PC-3 (cell line): ENCODE results near the gene NRCAM. TPM values are rescaled to one million over a fixed set of nuclear protein-coding genes. Genes with fewer than 3 reads are reported as not detected.

Source experiments
- ATAC-seq: fragments of 200-7000 bp; cut with Tn5 transposase; 2 replicates; pipeline ENCODE4 v1.9.1; 2020; ENCODE audit warnings: mild to moderate bottlenecking, moderate library complexity
- BruUV-seq: library from RNA; stranded (reverse); fragments of 400-500 nt; replicated peaks from 2 replicates; lab custom pipeline; 2021; lab: Mats Ljungman, UMichigan
- CTCF ChIA-PET: fragments of 300-600 bp; sonication (Branson Sonifier 250); formaldehyde crosslinking; loops from one replicate; lab custom pipeline; 2022; ENCODE audit warnings: antibody characterized with exemption; lab: Charles Lee
- POLR2A ChIA-PET: fragments of 300-600 bp; sonication (Branson Sonifier 250); formaldehyde crosslinking; loops from one replicate; lab custom pipeline; 2022; ENCODE audit warnings: antibody characterized with exemption; ENCODE audit not compliant: unreplicated experiment; lab: Charles Lee
- DNase-seq: peaks from one replicate; pipeline ENCODE4 v3.0.0-alpha.2; 2015
- H2AFZ ChIP-seq: fragments of 300-600 bp; sonication (generic); 2 replicates; pipeline ENCODE4 v1.6.0; 2016; ENCODE audit warnings: antibody characterized with exemption, low read length
- H3F3A ChIP-seq: fragments of 300-600 bp; sonication (generic); one replicate; pipeline ENCODE4 v1.6.0; 2017; ENCODE audit warnings: antibody characterized with exemption, low read length, control low read depth, mild to moderate bottlenecking; ENCODE audit not compliant: unreplicated experiment
- H3K27ac ChIP-seq: fragments of 300-600 bp; sonication (generic); 2 replicates; pipeline ENCODE4 v1.5.1; 2016; ENCODE audit warnings: mild to moderate bottlenecking, low read length
- H3K27me3 ChIP-seq: fragments of 300-600 bp; sonication (generic); 2 replicates; pipeline ENCODE4 v1.6.1; 2016; ENCODE audit warnings: low read length, mixed read lengths
- H3K36me3 ChIP-seq: fragments of 300-600 bp; sonication (generic); 2 replicates; pipeline ENCODE4 v1.6.1; 2016; ENCODE audit warnings: low read depth, mixed run types, low read length, mixed read lengths
- H3K4me1 ChIP-seq: fragments of 300-600 bp; sonication (generic); 2 replicates; pipeline ENCODE4 v1.5.1; 2016; ENCODE audit warnings: low read length; ENCODE audit not compliant: insufficient read depth
- H3K4me2 ChIP-seq: fragments of 300-600 bp; sonication (generic); 2 replicates; pipeline ENCODE4 v1.6.0; 2016; ENCODE audit warnings: low read length
- H3K4me3 ChIP-seq: fragments of 300-600 bp; sonication (generic); 2 replicates; pipeline ENCODE4 v1.5.1; 2016; ENCODE audit warnings: mild to moderate bottlenecking, low read length, mixed read lengths
- H3K79me2 ChIP-seq: fragments of 300-600 bp; sonication (generic); 2 replicates; pipeline ENCODE4 v1.6.1; 2017; ENCODE audit warnings: low read length, mixed read lengths
- H3K9ac ChIP-seq: fragments of 300-600 bp; sonication (generic); 2 replicates; pipeline ENCODE4 v1.6.0; 2016; ENCODE audit warnings: mild to moderate bottlenecking, low read length
- H3K9me2 ChIP-seq: fragments of 300-600 bp; sonication (generic); replicated peaks from 2 replicates; pipeline ENCODE4 v1.6.1; 2016; ENCODE audit warnings: mixed run types, low read length, mixed read lengths
- H3K9me3 ChIP-seq: fragments of 300-600 bp; sonication (generic); 2 replicates; pipeline ENCODE4 v1.6.1; 2016; ENCODE audit warnings: low read length, mixed read lengths
- H4K20me1 ChIP-seq: fragments of 300-600 bp; sonication (generic); 2 replicates; pipeline ENCODE4 v1.6.1; 2016; ENCODE audit warnings: low read length, mixed read lengths
- CTCF ChIP-seq: fragments of 300-600 bp; sonication (generic); conservative IDR thresholded peaks from 2 replicates; pipeline ENCODE4 v1.5.1; 2017; ENCODE audit warnings: antibody characterized with exemption, low read depth, mild to moderate bottlenecking, low read length
- EZH2 ChIP-seq: fragments of 300-600 bp; sonication (generic); IDR thresholded peaks from one replicate; pipeline ENCODE4 v1.6.1; 2017; ENCODE audit warnings: antibody characterized with exemption, mild to moderate bottlenecking, low read length; ENCODE audit not compliant: unreplicated experiment
- EZH2phosphoT487 ChIP-seq: fragments of 300-600 bp; sonication (generic); IDR thresholded peaks from 2 replicates; pipeline ENCODE4 v1.6.1; 2018; ENCODE audit warnings: mild to moderate bottlenecking, antibody characterized with exemption, low read length, borderline replicate concordance
- intact Hi-C: fragments of 100-400 bp; cut with micrococcal nuclease; formaldehyde crosslinking; loops from 2 replicates; pipeline ENCODE4 v1.9.0; 2023
- total RNA-seq: library from RNA; depleted of rRNA; stranded (reverse); fragments of >200 nt; gene quantifications from 2 replicates; pipeline ENCODE4 v1.2.3, GENCODE V29; 2014

NRCAM gene
- total RNA-seq, 1 experiment from 2014 or later = not detected

- no peak for ATAC-seq
- POLR2A ChIA-PET = interaction anchor here (0.7 kb wide), 1 partner anchor 166 kb away, joined by 11 read pairs; no protein-coding TSS in a partner anchor
- CTCF ChIA-PET = no interaction called here
Measured at GRCh38 chr7:108202743-108203142, 253.5 kb downstream of the NRCAM start.

DNA sequence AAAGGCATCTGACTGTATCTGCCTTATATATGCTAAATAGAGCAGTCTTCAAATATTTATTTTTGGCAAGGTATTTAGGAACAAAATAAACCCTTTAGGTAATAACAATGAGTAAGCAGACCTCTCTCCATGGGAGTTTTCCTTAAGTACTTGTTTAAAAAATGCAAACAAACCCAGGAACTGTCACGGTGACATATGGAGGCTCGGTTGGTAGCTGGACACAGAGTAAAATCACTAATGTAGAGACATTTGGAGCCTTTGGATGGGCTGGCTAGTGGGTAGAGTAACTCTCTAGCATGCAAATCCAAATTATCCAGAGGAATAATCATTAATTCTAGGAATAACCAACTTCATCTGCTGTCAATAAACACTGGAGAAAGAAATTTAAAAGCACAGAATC is 254.5 kb downstream of the NRCAM start:
- Histone ChIP-seq H4K20me1 (no peaks in the 10 kb centered on the region), H3K4me3 (no peak overlapping the region), H3K4me2 (no peak overlapping the region), H3K9me2 (no peaks in the 10 kb centered on the region), H3K9ac (no peak overlapping the region), H3K27ac (no peak overlapping the region), H3K36me3 (no peaks in the 10 kb centered on the region), H3K4me1 (no peaks in the 10 kb centered on the region), H3K9me3 (no peaks in the 10 kb centered on the region), H3K27me3 (0 out of 2 replicates have a peak, but pooled peaks cover 4% of the 10 kb centered on the region), H3K79me2 (no peaks in the 10 kb centered on the region), H2AFZ (no peak overlapping the region), H3F3A (no peaks in the 10 kb centered on the region)
- no TSS peak for BruUV-seq
- TF ChIP-seq CTCF (no peak), EZH2 (no peak)
- ATAC-seq (no peak), DNase-seq (no peak)
- intact Hi-C loops = no loop called here
- ChIA-PET CTCF (no interaction called here), POLR2A (interaction anchor here (0.6 kb wide), 1 partner anchor 410 kb away, joined by 3 read pairs; no protein-coding TSS in a partner anchor)

More at GRCh38 chr7:108202743-108203142, 253.5 kb downstream of the NRCAM start:
- no peaks in the 10 kb centered on the region for H4K20me1 ChIP-seq
- TF ChIP-seq EZH2phosphoT487 = no peak
- TF ChIP-seq CTCF = no peak
- no peak for TF ChIP-seq EZH2
- H3K27ac ChIP-seq = no peak overlapping the region
- H3K9ac ChIP-seq = no peak overlapping the region
- no TSS peak for BruUV-seq
- 0 out of 2 replicates have a peak, but pooled peaks cover 4% of the 10 kb centered on the region for H3K27me3 ChIP-seq
- no peaks in the 10 kb centered on the region for H3F3A ChIP-seq
- no peaks in the 10 kb centered on the region for H3K4me1 ChIP-seq
- intact Hi-C loops = no loop called here
- no peaks in the 10 kb centered on the region for H3K79me2 ChIP-seq
- no peaks in the 10 kb centered on the region for H3K9me3 ChIP-seq
- H3K9me2 ChIP-seq = no peaks in the 10 kb centered on the region
- H3K4me3 ChIP-seq = no peak overlapping the region
- DNase-seq = no peak
- H3K4me2 ChIP-seq = no peak overlapping the region
- H3K36me3 ChIP-seq = no peaks in the 10 kb centered on the region
- H2AFZ ChIP-seq = no peak overlapping the region

GRCh38 chr7:108200326-108200725 is 255.9 kb downstream of the NRCAM start:
- ChIA-PET POLR2A (no interaction called here), CTCF (no interaction called here)
- DNase-seq = peak; percentile 35
- H3F3A ChIP-seq = no peaks in the 10 kb centered on the region
- H3K36me3 ChIP-seq = no peaks in the 10 kb centered on the region
- TF ChIP-seq EZH2phosphoT487 = no peak
- no peak for TF ChIP-seq EZH2
- TF ChIP-seq CTCF = no peak
- no peak overlapping the region for H3K9ac ChIP-seq
- H3K4me3 ChIP-seq = no peak overlapping the region
- no peaks in the 10 kb centered on the region for H3K9me2 ChIP-seq
- no peak overlapping the region for H2AFZ ChIP-seq
- H3K27ac ChIP-seq = no peak overlapping the region
- no peak overlapping the region for H3K4me2 ChIP-seq
- intact Hi-C loops = no loop called here
- no peak; the same call in 1 of the 2 replicates for ATAC-seq
- no peaks in the 10 kb centered on the region for H4K20me1 ChIP-seq
- H3K4me1 ChIP-seq = no peaks in the 10 kb centered on the region
- H3K79me2 ChIP-seq = no peaks in the 10 kb centered on the region
- H3K27me3 ChIP-seq = 0 out of 2 replicates have a peak, but pooled peaks cover 4% of the 10 kb centered on the region
- BruUV-seq = no TSS peak
- H3K9me3 ChIP-seq = no peaks in the 10 kb centered on the region
